HEK293 (cell line): ENCODE results near the gene ASAH2.

Experiments used
- CTCF ChIP-seq: fragments of 450-650 bp; formaldehyde crosslinking; IDR thresholded peaks from 2 replicates; pipeline ENCODE4 v1.5.1; 2016; ENCODE audit warnings: missing biosample characterization, missing genetic modification characterization
- ELK4 ChIP-seq: IDR thresholded peaks from 2 replicates; pipeline ENCODE4 v1.6.1; 2011; ENCODE audit warnings: mild to moderate bottlenecking, low read depth, low read length, borderline replicate concordance

- no peak for TF ChIP-seq CTCF (tag by site-specific recombination)
- TF ChIP-seq ELK4: no peak
Observed at GRCh38 chr10:50291261-50291850, 40.0 kb upstream of the ASAH2 start.
